Kidney epithelial cell (primary cell): ENCODE results near the gene CDC42BPA. TPM values are rescaled to one million over a fixed set of nuclear protein-coding genes. Genes with fewer than 3 reads are reported as not detected.

Source experiments
- DNase-seq: peaks from one replicate; pipeline ENCODE4 v3.0.0-alpha.2; 2010; ENCODE audit warnings: low read depth
- H3K27me3 ChIP-seq: 2 replicates; pipeline ENCODE4 v1.6.0; 2011; ENCODE audit warnings: low read length; ENCODE audit not compliant: control insufficient read depth, insufficient read depth
- H3K36me3 ChIP-seq: 2 replicates; pipeline ENCODE4 v1.5.1; 2011; ENCODE audit warnings: low read length; ENCODE audit not compliant: control insufficient read depth, insufficient read depth
- H3K4me3 ChIP-seq: 2 replicates; pipeline ENCODE4 v1.5.1; 2011; ENCODE audit warnings: low read depth, mild to moderate bottlenecking, control low read depth, low read length
- CTCF ChIP-seq: IDR thresholded peaks from 2 replicates; pipeline ENCODE4 v1.5.1; 2011; ENCODE audit warnings: mild to moderate bottlenecking, moderate library complexity, low read length, control low read depth, inconsistent platforms; ENCODE audit not compliant: insufficient read depth, poor library complexity, severe bottlenecking
- total RNA-seq: library from RNA; depleted of rRNA; stranded (reverse); fragments of >200 nt; gene quantifications from 2 replicates; pipeline ENCODE4 v1.2.3, GENCODE V29; 2015

The CDC42BPA gene
- total RNA-seq, 1 donor from 2014 or later = 33.4 TPM

- no peak for TF ChIP-seq CTCF
- Histone ChIP-seq H3K4me3 (no peak overlapping the region), H3K27me3 (no peaks in the 10 kb centered on the region), H3K36me3 (no peaks in the 10 kb centered on the region)
- no peak for DNase-seq
Observed at GRCh38 chr1:227268943-227269342, 49.3 kb downstream of the CDC42BPA start.

GRCh38 chr1:227265891-227266290, 52.4 kb downstream of the CDC42BPA start:
- TF ChIP-seq CTCF = no peak
- H3K4me3 ChIP-seq = no peak overlapping the region
- DNase-seq = no peak

GRCh38 chr1:227263869-227264268, 54.4 kb downstream of the CDC42BPA start:
- no peak for TF ChIP-seq CTCF
- H3K27me3 ChIP-seq = no peaks in the 10 kb centered on the region
- H3K36me3 ChIP-seq = no peaks in the 10 kb centered on the region
- no peak overlapping the region for H3K4me3 ChIP-seq
- no peak for DNase-seq

More at GRCh38 chr1:227265891-227266290, 52.4 kb downstream of the CDC42BPA start:
- Histone ChIP-seq H3K36me3 (no peaks in the 10 kb centered on the region), H3K27me3 (no peaks in the 10 kb centered on the region)

- TF ChIP-seq CTCF = no peak
Observed at GRCh38 chr1:227261501-227261900, 56.8 kb downstream of the CDC42BPA start.

GRCh38 chr1:227260433-227260832, 57.9 kb downstream of the CDC42BPA start:
- DNase-seq = no peak
- H3K36me3 ChIP-seq = no peaks in the 10 kb centered on the region
- H3K27me3 ChIP-seq = no peaks in the 10 kb centered on the region
- no peak for TF ChIP-seq CTCF
- H3K4me3 ChIP-seq = no peak overlapping the region

More at GRCh38 chr1:227261501-227261900, 56.8 kb downstream of the CDC42BPA start:
- H3K36me3 ChIP-seq = no peaks in the 10 kb centered on the region
- H3K27me3 ChIP-seq = no peaks in the 10 kb centered on the region
- no peak overlapping the region for H3K4me3 ChIP-seq
- no peak for DNase-seq

- H3K4me3 ChIP-seq = no peak overlapping the region
- DNase-seq = no peak
- no peaks in the 10 kb centered on the region for H3K27me3 ChIP-seq
- TF ChIP-seq CTCF = no peak
- H3K36me3 ChIP-seq = no peaks in the 10 kb centered on the region
Observed at GRCh38 chr1:227257964-227258363, 60.3 kb downstream of the CDC42BPA start.
